HuH-7.5 (cell line): ENCODE measurements around the gene ROBO2.
"Not testable (repeated sequence)": the region's sequence is repeated elsewhere in the genome, so short reads cannot be mapped to it uniquely, and the experiment has no call there.

Experiments used
- DNase-seq: peaks from one replicate; pipeline ENCODE4 v3.0.0; 2011; ENCODE audit warnings: low spot score

Gene ROBO2

DNA sequence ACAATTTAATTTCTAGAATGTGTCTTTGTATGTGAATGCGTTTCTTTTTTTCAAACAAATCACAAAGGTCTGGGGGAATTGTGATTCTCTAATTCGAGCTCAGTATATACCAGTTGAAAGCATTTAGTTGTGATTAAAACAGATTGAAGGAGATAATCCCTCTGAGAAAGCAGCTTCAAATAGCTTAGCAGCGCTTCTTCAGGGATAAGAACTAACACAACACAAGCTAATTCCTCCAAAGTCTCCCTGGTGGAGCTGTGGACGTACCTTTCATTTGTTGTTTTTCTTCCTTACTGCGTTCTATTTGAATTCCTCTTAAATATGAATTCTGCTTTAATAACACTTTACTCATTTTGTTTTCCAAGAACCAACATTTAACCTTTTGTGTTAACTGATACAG lies 286.7 kb downstream of the ROBO2 start:
- no peak for DNase-seq

DNA sequence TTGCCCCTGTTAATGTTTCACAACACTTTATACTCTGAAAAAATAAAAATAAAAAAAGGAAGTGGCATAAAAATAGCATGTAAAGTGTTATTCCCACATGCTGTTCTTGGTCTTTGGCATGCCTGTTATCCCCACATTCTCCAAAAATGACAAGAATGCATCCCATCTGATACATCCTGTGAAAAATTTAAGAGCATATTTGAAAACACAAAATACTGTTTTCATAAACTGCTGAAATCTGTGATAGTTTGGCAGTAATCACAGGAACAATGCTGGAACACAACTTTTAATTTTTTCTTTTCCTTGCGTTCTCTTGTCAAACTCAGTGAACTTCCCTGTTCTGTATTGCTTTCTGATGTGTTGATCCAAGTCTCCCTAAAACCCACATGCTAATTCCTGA lies 288.8 kb downstream of the ROBO2 start:
- no peak for DNase-seq

DNA sequence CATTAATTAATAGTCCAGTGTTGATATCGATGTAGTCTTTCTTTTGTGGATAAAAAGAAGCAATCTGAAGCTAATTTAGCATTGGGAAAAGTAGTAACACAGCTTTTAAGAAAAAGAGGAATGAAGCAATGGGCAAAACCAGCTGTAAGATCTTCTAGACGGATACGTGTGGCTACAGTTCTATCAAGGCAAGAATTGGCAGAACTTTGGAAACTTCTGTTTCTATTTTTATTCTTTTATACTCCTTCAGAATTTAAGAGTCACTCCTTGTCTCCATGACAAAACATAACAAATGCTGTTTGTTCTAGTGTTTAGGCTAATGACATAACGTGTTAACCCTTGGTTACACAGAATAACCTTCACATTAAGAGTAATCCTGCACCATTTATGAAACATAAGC lies 289.2 kb downstream of the ROBO2 start:
- DNase-seq = no peak

DNA sequence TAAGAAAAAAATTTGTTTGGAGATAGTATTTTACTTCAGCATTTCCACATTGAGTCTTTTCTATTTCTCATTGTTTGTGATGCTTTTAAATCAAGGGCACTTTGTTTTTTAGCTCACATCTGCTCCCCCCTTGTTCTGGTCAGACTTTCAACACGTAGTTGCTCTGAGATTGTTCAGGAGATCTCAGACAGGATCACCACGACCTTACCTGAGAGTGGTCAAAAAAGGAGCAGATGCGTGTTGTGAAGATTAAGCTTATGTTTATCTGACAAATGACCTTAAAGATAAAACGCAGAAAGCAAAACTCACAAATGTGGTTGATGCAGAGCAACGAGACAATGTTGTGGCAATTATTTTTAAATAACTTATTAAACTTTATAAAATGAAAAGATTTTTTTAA lies 298.3 kb downstream of the ROBO2 start:
- no peak for DNase-seq

DNA sequence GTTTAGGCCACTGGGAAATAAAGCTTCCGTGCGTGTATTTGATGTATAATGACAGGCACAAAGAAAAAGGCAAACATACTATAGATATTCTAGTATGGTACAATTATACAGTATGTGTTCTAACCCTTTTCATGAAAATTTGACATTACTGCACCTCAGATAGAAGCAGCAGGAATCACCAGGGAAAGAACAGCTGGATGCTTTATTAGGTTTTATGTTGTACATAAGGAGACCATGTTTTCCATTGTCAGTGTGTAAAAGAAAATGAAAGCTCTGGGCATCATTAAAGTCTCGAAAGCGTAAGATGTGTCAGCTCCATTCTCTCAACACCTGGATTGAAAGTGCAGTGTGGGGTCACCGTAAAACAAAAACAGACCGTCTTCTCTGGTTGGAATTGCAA lies 302.1 kb downstream of the ROBO2 start:
- DNase-seq = no peak

DNA sequence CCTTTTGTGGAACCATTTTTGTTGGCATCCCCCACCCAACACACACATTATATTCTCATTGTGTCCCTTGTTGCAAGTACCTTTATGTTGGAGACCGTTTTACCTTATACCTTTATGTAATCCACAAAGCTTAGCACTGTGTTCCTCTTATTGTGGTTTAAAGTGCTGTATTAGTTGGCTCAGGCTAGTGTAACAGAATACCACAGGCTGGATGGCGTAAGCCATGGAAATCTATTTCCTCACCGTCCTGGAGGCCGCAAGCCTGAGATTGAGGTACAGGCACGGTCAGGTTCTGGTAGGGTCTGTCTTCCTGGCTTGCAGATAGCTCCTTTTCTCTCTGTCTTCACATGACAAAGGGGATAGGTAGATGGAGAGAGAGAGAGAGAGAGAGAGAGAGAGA lies 302.8 kb downstream of the ROBO2 start:
- DNase-seq = no peak

DNA sequence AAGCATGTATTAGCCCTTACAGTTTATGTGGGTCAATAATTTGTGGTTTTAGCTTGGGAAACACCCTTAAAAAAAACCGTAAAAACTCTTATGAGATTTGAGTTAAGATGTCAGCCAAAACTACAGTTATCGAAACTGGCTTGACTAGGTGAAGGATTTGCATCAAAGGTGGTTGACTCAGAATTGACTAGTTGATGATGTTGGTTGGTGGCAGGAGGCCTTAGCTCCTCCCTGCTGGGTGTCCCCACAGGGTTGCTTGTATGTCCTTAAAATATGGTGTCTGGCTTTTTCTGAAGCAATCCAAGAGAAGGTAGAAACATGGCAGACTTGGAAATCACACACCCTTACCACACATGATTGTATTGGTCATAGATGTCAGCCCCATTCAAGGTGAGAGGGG lies 305.1 kb downstream of the ROBO2 start:
- DNase-seq = no peak

DNA sequence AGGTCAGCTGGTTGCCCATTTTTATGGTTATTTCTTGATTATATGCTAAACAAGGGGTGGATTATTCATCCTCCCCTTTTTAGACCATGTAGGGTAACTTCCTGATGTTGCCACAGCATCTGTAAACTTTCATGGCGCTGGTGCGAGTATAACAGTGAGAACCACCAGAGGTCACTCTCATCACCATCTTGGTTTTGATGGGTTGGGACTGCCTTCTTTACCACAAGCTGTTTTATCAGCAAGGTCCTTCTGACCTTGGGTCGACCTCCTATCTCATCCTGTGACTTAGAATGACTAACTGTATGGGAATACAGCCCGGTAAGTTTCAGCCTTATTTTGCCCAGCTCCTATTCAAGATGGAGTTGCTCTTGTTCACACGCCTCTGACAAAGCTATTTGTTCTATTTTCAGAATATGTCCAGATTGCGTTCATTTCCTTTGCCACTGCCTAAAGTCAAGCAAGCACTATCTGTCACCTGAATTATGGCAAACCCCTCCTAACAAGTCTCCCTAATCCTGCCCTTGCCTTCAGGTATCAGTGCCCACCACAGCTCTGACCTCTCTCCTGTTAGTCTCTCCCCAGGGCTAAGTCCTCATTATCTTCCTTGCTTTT lies 308.5 kb downstream of the ROBO2 start:
- no peak for DNase-seq

DNA sequence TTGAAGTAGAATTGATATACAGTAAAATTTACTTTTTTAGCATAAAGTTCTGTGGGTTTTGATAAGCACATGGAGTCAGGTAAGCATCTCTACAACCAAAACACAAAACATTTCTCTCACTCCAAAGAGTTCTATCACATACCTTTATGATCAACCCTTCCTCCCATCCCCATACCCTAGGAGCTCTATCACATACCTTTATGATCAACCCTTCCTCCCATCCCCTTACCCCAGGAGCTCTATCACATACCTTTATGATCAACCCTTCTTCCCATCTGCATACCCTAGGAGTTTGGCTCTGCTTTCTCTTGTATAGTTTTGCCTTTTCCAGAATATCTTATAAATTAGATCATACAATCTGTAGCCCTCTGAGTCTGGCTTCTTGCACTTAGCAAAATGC lies 315.1 kb downstream of the ROBO2 start:
- no peak for DNase-seq

DNA sequence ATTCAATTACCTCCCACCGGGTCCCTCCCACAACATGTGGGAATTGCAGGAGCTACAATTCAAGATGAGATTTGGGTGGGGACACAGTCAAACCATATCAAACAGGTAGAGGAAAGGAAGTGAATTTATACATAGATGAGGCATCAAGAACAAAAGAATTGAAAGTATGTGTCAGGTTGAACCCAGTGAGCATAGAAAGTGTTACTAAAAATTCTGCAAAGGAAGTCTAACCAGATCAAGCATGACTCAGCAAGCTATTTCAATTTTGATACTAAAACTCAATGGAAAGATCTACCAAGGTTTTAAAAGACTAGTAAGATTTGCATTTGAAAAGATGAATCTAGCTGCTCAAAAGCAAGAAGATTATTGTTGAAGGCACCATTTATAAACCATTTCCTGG lies 323.0 kb downstream of the ROBO2 start:
- no peak for DNase-seq

DNA sequence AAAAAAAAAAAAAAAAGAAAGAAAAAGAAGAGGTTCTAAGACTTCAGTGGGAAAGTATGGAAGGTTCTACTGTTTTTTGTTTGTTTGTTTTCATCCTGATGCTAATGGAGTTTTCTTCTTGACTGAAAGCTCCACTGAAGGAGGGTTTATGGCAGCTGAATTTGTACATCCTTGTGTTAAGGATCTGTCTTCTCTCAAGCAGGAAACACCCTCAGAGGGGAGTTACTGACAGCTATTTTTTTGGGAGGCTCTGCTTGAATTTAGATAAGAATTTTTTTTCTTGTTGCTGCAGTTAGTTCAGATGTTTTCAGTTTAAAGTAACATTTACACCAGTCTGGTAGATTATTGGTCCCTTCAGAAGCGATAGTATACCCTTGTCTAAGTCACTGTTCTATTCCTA lies 325.3 kb downstream of the ROBO2 start:
- no peak for DNase-seq

DNA sequence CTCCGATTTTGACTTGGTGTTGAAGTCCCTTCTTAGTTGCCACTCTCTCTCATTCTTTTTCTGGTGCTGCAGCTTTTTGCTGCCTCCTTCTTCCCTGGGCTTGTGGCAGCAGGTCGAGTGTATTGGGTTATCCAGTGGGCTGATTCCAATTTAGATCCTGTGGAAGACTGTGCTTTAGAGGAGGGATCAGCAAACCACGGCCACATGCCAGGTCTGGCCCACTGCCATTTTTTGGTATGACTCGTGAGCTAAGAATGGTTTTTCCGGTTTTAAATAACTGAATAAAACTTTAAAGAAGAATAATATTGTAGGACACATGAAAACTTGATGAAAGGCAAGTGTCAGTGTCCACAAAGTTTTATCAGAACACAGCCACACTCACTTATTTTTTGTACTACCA lies 330.5 kb downstream of the ROBO2 start:
- DNase-seq = no peak

DNA sequence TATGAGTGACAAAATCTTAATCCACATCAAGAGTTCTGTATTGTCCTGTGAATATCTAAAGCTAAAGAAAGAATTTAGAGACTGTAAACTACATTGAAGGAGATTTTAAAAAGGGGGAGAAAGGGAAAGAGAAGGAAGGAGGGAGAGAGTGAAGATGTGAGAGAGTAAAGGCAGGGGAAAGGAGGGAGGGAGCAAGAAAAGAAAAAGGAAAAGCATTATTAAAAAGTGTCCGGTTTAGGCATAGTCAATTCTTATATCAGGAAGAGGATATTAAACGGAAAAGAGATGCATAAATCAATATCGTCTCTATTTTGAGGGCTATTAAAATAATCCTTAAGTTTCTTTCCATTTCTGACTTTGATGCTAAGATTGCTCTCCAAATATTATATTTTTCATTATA lies 332.1 kb downstream of the ROBO2 start:
- DNase-seq = no peak

DNA sequence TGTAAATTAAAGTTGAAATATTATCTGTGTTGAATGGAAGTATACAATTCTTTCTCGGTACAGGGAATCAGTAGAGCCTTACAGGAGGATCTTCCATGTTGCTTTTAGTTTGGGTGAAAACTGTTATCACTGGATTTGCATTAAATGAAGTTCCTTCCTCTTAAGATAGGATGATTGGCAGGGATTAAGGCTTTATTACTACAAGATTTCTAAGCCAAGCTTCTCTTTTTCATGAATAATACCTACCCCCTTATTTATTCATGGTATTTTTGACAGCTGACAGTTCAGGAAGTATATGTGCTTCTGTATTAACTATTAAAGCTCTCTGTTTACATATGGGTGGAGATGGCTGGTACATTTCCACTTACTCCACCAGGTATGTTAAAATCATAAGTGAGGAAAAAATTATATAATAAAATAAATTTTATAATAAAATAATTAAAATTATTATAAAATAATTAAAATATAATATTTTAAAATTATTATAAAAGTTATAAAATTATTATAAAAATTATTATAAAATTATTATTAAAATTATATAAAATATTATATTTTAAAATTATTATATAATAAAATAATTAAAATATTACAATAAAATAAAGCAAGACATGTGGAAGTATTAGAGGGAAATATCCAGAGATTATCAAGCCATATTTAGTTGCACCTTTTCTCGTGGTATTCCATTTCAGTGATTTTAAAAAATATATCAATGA lies 332.9 kb downstream of the ROBO2 start:
- DNase-seq = no peak

DNA sequence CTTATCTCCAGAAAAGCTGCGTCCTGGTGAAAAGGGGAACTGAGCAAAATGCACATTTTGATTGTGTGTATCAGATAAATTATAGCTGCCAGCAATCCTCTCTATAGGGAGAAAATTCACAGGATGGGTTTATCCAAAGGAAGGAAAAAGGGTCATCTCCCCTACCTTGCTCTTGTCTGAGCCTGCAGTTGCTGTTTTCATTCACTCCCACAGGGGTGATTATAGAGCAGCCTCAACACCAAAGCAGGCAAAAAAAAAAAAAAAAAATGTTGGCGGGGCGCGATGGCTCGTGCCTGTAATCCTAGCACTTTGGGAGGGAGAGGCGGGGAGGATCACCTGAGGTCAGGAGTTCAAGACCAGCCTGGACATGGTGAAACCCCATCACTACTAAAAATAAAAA lies 333.7 kb downstream of the ROBO2 start:
- DNase-seq = no peak

DNA sequence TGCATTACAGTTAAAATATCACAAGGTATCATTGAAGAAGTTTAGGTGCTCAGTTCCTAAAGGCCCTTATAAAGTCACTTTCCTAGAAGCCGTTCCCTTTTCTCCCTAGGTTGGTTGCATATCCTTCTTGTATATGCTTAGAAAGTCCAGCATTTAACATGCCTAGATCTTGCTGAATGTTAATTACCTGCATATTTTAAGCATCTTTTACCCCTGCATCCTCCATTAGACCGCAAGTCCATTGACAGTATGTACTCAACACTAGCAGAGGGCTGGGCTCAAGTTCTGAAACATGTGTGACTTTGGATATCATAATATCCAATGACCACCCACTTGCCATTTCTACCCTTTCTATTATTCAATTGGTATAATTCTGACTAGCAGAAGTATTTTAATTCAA lies 336.6 kb downstream of the ROBO2 start:
- DNase-seq = no peak

DNA sequence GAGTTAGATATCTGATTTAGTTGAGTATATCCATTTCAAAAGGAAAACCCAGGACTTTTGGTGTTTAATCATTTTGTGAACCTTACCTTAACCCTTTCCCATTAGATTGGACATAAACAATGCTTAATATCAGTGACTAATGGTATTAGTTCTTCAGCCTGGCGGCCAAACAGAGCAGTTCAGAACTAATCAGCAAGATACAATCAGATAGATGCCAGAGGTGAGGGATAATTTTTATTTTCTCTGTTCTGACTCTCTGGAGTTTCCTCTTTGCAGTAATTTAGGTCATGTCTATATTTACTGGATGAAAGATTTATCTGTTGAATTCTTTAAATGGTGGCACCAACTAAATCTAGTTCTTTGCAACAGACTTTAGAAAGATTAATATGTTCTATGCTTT lies 337.8 kb downstream of the ROBO2 start:
- DNase-seq = no peak

DNA sequence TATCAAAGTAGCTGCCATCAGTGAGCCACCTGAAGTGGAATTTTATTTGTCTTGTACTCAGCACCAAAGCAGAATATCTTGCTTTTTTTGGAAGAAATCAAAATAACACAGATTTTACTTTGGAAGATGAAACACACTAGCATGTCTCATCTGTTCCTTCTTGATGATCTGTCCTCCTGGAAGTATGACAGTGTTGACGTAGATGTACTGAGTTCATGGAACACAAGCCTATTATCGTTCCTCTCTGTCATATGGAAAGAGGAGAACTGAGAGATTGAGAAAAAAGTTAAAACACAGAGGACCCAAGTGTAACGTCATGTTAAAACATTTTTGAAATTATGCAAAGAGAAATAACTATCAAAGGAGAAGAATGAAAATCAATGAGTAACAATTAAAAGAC lies 340.2 kb downstream of the ROBO2 start:
- DNase-seq = no peak

DNA sequence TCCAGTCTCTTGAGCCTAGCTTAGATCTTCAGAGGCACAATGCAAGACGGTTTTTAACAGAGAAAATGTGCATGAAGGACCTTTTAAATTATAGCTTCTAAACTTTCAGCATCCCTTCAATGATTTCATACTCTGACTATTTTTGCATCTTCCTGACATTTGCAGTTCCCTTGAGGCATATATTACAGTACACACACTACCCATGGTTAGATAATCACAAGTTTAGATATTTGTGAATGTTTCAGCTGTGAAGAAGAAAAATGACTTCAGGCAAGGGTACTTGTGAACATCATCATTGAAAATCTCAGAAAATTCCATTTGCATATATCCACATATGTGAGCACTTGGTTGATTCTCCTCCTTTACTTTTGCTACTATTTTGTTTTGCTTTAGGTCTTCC lies 341.5 kb downstream of the ROBO2 start:
- no peak for DNase-seq

DNA sequence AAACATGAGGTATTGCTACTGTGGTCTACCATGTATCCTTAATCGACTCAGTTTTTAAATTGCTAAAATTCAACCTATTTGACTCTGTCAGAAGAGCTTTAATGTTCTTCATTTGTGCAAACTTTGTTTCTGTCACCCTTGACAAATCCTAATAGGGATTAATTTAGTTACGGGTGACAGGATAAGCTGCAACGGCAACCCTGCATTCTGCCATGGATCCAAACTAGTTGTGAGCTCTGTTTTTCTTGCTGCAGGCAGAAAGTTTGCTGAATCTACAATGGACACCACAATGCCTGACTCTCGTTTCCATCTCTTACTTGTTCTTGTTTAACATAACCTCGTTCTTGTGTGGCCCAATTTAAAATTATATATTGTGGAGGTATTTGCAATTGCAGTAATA lies 352.3 kb downstream of the ROBO2 start:
- no peak for DNase-seq

DNA sequence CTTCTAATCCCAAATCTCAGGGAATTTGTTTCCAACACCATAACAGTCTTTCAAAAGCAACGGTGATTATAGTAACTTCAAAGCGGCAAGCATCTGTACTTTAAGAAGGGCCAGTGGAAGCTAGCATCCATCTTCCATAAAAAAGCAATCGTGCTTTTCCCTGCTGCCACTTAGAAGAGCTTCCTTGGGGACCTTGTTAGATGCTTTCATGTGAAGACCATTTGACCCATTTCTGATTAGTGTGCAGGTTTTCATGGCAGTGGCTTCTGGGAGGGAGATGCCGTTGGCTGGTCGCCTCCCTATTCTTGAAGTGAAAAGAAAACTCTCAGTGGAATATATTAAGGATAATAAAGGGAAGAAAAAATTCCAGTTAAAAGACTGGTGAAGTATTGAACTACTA lies 354.1 kb downstream of the ROBO2 start:
- no peak for DNase-seq

DNA sequence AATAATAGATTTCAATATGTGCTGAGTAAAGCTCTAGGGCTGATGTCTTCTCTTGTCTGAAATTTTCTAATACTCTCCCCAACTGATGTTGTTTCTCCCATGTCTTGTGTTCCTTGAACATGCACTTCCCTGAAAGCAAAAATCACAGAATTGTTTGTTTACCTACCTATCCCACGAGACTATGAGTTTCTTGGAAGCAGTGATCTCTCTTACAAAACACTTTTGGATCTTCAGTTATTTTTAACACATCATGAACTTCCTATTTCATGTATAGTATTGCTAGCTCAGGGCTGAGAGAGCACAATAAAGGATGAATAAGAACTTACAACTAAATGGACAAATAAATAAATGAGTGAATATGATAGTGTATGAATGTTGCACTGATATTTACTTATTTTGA lies 365.0 kb downstream of the ROBO2 start:
- DNase-seq = no peak

DNA sequence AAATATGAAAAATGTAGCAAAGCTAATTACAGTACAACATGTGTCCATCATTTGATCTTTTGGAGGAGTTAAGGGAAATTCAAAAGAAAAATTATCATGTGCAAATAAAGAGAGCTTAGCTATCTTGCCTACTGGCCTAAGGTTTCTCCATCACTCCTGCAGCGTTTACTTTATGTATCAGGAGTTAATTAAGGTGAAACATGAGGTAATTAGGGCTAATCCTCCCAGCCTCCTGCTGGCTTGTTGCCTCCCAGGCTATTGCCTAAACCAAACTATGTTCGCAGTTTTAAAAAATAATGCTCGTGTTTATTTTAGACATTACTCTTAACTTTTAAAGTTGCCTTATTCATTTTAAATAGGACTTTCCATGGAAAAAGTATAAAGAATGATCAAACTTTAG lies 367.5 kb downstream of the ROBO2 start:
- no peak for DNase-seq

DNA sequence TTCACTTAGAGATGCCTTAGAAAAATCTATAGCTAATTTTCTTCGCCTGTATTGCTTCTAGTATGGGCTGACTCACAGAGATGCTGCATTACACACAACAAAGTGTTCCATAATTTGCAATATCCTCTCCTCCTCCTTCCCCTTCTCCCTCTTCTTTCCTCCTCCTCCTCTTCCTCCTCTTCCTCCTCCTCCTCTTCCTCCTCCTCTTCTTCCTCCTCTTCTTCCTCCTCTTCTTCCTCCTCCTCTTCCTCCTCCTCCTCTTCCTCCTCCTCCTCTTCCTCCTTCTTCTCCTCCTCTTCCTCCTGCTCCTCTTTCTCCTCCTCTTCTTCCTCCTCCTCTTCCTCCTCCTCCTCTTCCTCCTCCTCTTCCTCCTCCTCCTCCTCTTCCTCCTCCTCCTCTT lies 370.4 kb downstream of the ROBO2 start:
- not testable (repeated sequence) for DNase-seq
